ENCODE measurements around the gene CSNK1D. TPM values are rescaled to one million over a fixed set of nuclear protein-coding genes. Genes with fewer than 3 reads are reported as not detected.
"Not testable (repeated sequence)": the region's sequence is repeated elsewhere in the genome, so short reads cannot be mapped to it uniquely, and the experiment has no call there.

CSNK1D gene
- total and polyA plus RNA-seq, 9 donors: 46.0 to 160 (median 121) TPM

- no peaks in the 10 kb centered on the region for H3K4me1 ChIP-seq (ENCODE audit: insufficient read depth)
- no peaks in the 10 kb centered on the region for H3K27me3 ChIP-seq
- no peaks in the 10 kb centered on the region for H3K9me3 ChIP-seq
- H3K36me3 ChIP-seq: no peaks in the 10 kb centered on the region
- H3K27ac ChIP-seq: no peak overlapping the region
- TF ChIP-seq EP300 (IDR thresholded peaks at IDR 0.05) (no peak), POLR2A (IDR thresholded peaks at IDR 0.05) (no peak), CTCF (IDR thresholded peaks at IDR 0.05) (no peak)
- 68 to 72% (median 69%) methylated on average over 5 of the region's 5 CpGs for WGBS, 3 donors
- no peak overlapping the region for H3K4me3 ChIP-seq
- intact Hi-C loops (cut with DNase I): no loop called here
- no peak for DNase-seq
Measured at GRCh38 chr17:82258555-82258954, 14.9 kb downstream of the CSNK1D start.

- no peaks in the 10 kb centered on the region for H3K27me3 ChIP-seq
- no peak overlapping the region for H3K27ac ChIP-seq
- H3K36me3 ChIP-seq: no peaks in the 10 kb centered on the region
- WGBS, 3 donors: 49 to 72% (median 54%) methylated on average over 10 of the region's 10 CpGs
- H3K9me3 ChIP-seq: no peaks in the 10 kb centered on the region
- H3K4me1 ChIP-seq (ENCODE audit: insufficient read depth): no peaks in the 10 kb centered on the region
- peak in 1 of 5 donors; percentile 40 for DNase-seq
- H3K4me3 ChIP-seq: no peak overlapping the region
- intact Hi-C loops (cut with DNase I): no loop called here
- TF ChIP-seq CTCF (IDR thresholded peaks at IDR 0.05): no peak
- no peak for TF ChIP-seq POLR2A (IDR thresholded peaks at IDR 0.05)
Measured at GRCh38 chr17:82257473-82257872, 16.0 kb downstream of the CSNK1D start.

- 89 to 90% (median 90%) methylated on average over 14 of the region's 14 CpGs for WGBS, 3 donors
- no peak for DNase-seq
- Histone ChIP-seq H3K27ac (no peak overlapping the region), H3K9me3 (no peaks in the 10 kb centered on the region), H3K36me3 (no peaks in the 10 kb centered on the region), H3K4me3 (no peak overlapping the region), H3K27me3 (no peaks in the 10 kb centered on the region), H3K4me1 (ENCODE audit: insufficient read depth) (no peaks in the 10 kb centered on the region)
- no peak for TF ChIP-seq POLR2A (IDR thresholded peaks at IDR 0.05)
- no peak for TF ChIP-seq EP300 (IDR thresholded peaks at IDR 0.05)
- TF ChIP-seq CTCF (IDR thresholded peaks at IDR 0.05): no peak
- intact Hi-C loops (cut with DNase I): no loop called here
Measured at GRCh38 chr17:82256242-82256885, 17.1 kb downstream of the CSNK1D start.

GRCh38 chr17:82255402-82255972 is 18.0 kb downstream of the CSNK1D start:
- no peak overlapping the region for H3K27ac ChIP-seq
- no peaks in the 10 kb centered on the region for H3K4me1 ChIP-seq (ENCODE audit: insufficient read depth)
- TF ChIP-seq EP300 (IDR thresholded peaks at IDR 0.05) (no peak), CTCF (IDR thresholded peaks at IDR 0.05) (no peak), POLR2A (IDR thresholded peaks at IDR 0.05) (no peak)
- no peaks in the 10 kb centered on the region for H3K36me3 ChIP-seq
- no peaks in the 10 kb centered on the region for H3K9me3 ChIP-seq
- intact Hi-C loops (cut with DNase I): no loop called here
- no peak overlapping the region for H3K4me3 ChIP-seq
- WGBS, 3 donors: 76 to 79% (median 78%) methylated on average over 15 of the region's 15 CpGs
- H3K27me3 ChIP-seq: no peaks in the 10 kb centered on the region
- no peak for DNase-seq

- H3K27ac ChIP-seq; H3K9me3 ChIP-seq; DNase-seq; H3K36me3 ChIP-seq; H3K4me3 ChIP-seq; H3K4me1 ChIP-seq (ENCODE audit: insufficient read depth); H3K27me3 ChIP-seq; intact Hi-C loops (cut with DNase I): not testable (repeated sequence)
- WGBS, 3 donors: 96 to 97% (median 96%) methylated on average over 30 to 33 of the region's 33 CpGs
Measured at GRCh38 chr17:82254746-82255145, 18.8 kb downstream of the CSNK1D start.

- intact Hi-C loops (cut with DNase I); H3K9me3 ChIP-seq; H3K27me3 ChIP-seq; DNase-seq; H3K4me3 ChIP-seq; H3K4me1 ChIP-seq (ENCODE audit: insufficient read depth); H3K27ac ChIP-seq; H3K36me3 ChIP-seq: not testable (repeated sequence)
- 97 to 98% (median 98%) methylated on average over 39 of the region's 39 CpGs for WGBS, 3 donors
Measured at GRCh38 chr17:82254096-82254495, 19.4 kb downstream of the CSNK1D start.

Measured in ovary (tissue), 9 donors.